SW480 (cell line): Measurements from ENCODE around the gene C1orf21.

Experiments
- DNase-seq: peaks from one replicate; pipeline ENCODE4 v3.0.0-alpha.2; 2016; ENCODE audit warnings: low spot score

Gene C1orf21

GRCh38 chr1:184447651-184448185 lies 60.9 kb downstream of the C1orf21 start:
- DNase-seq = no peak

- DNase-seq = no peak
Observed at GRCh38 chr1:184449916-184450315, 63.1 kb downstream of the C1orf21 start.

- no peak for DNase-seq
Observed at GRCh38 chr1:184455786-184456185, 69.0 kb downstream of the C1orf21 start.

- no peak for DNase-seq
Observed at GRCh38 chr1:184456189-184456588, 69.4 kb downstream of the C1orf21 start.

DNA sequence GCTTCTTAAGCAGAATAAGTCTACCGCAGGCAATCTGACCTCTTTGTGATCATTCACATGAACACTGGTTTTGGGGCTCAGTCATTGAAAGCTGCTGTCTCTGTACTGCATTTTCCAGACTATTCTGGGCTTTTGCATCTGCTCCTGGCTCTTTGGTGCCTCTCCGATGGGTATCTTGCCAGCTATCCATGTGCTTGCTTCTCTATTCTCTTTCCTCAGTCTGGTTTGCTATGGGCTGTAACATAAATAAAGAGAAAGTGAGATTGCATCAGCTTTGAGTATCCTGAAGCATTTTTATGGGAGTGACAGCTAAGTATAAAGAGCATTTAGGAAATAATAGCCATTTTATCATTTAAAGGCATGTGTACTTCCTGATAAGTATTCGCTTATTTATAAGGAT lies 70.7 kb downstream of the C1orf21 start:
- DNase-seq = no peak

DNA sequence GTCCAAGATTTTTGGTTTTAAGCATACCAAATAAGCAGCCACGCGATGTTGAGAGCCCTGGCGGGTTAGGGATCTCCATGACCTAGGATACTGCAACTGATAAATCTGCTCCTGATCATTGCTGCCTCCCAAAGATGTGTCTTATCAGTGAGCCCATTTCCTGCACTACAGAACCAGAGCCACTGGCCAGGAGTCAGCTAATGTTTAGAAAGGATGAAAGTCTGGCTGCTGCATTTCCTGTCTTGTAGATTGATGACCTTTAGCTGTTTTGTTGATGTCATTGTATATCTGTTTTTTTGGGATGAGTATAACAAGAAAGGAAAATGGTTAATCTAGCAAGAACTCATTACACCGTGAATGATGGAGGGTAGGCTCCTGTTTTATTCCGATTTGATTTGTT lies 74.5 kb downstream of the C1orf21 start:
- DNase-seq = no peak

- no peak for DNase-seq
Observed at GRCh38 chr1:184462155-184462554, 75.3 kb downstream of the C1orf21 start.

DNA sequence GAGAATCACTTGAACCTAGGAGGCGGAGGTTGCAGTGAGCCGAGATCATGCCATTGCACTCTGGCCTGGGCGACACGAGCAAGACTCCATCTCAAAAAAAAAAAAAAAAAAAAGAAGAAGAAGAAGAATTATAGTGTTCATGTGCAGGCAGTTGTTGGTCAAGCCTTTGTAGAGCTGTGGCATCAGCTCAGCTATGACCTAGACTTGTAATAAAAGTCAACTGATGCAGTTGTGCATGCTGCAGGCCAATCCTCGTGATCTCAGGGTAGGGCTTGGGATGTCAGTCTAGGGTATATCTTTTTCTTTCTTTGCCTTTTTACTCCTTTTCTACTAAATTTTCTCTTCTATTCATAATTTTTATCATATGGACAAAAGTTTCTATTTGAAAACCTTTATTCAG lies 76.2 kb downstream of the C1orf21 start:
- DNase-seq = no peak

GRCh38 chr1:184463680-184464079 lies 76.9 kb downstream of the C1orf21 start:
- DNase-seq = no peak

DNA sequence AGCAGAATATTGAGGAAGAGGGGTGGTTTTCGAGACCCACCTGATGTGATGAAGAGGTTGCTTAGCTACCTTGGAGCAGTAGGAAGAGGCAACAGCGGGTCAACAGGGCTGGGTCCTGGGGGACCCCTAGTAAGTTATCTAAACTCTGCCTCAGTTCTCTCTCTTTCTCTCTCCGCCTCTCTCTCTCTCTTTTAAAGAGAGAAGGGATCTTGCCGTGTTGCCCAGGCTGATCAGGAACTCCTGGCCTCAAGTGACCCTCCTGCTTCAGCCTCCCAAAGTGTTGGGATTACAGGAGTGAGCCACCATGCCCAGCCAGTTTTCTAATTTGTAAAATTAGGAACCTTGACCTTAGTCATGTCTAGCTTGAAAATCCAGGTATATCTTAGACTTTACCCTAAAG lies 77.9 kb downstream of the C1orf21 start:
- DNase-seq = no peak

DNA sequence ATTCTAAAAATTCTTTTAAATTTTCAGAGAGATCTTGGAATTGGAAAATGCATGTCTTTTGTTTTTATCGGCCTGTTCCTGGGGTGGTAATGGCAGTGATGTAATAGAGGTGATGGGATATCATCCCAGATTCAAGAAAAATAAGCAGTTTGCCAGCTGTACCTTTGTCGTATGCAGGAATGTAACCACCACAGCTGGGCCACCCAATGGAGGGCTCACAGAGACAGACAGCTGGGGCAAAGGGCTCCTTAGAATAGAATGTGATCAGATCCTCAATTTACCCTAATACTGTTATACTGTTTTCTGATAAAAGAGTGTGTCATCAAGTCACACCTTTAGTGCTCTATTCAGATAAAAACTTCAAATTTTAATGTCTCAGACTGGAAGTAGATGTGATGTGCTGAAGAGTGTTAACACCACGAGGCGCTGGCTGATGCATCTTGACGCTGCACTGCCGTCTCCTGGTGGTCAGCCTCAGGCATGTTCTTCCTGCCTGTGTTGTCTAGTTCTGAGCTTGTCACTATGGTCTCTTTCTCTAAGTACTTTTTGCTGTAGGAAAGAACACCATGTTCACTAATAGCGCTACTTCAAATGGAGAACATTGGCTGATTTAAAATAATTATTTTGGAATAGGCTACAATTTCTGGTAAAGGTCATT lies 78.8 kb downstream of the C1orf21 start:
- no peak for DNase-seq

DNA sequence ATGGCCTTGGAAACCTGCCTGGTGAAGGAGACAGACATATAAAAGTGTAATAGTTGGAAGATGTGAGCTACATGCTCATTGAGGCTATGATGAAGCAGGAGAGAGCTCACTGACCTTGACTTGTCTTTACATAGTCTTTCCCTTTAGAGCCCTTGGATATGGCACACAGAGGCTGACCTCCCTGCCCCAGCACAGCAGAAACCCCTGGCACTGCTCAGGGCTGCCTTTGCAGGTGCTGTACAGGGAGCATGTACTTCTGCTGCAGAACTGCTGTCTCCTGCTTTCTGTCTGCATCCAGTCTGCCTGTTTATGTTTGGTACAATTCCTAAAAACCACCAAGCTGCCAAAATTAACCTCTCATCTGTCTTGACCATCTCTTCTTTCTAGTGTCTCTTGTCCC lies 80.5 kb downstream of the C1orf21 start:
- DNase-seq = no peak

- DNase-seq = no peak
Observed at GRCh38 chr1:184469396-184469795, 82.6 kb downstream of the C1orf21 start.

DNA sequence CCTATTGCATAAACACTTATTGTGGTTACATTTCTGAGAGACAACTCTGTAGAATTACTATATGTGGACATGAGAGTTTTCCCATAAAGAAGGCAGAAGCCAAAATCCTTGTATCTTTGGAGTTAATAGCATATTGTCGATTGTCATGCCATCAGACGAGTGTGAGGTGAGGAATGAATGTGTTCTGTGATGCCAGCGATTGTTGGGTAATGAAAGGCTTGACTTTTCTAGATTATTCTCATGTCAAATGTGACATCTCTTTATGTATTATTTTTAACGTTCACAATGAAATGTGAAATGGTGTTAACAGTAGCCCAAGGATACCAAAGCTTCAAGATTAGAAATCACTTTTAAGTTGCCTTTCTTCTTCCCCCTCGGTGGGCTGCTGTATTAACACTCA lies 84.9 kb downstream of the C1orf21 start:
- no peak for DNase-seq

DNA sequence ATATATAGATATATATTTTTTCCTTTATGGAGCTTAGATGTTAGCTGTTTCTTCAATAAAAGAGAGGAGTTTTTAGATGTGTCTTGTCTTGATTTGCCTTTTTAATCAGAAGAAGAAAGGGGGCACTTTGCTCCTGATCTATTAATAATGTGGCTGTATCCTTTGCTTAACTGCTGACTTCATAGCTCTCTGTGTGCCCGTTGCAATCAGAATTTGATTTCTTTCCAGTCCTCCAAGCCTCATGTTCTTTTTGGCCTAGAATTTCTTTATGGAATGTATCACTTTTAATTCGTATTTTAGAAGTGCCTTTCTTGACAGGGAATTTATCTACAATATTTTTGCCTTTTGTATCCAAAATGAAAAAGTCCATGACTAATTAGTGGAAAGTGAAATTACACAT lies 85.3 kb downstream of the C1orf21 start:
- no peak for DNase-seq

DNA sequence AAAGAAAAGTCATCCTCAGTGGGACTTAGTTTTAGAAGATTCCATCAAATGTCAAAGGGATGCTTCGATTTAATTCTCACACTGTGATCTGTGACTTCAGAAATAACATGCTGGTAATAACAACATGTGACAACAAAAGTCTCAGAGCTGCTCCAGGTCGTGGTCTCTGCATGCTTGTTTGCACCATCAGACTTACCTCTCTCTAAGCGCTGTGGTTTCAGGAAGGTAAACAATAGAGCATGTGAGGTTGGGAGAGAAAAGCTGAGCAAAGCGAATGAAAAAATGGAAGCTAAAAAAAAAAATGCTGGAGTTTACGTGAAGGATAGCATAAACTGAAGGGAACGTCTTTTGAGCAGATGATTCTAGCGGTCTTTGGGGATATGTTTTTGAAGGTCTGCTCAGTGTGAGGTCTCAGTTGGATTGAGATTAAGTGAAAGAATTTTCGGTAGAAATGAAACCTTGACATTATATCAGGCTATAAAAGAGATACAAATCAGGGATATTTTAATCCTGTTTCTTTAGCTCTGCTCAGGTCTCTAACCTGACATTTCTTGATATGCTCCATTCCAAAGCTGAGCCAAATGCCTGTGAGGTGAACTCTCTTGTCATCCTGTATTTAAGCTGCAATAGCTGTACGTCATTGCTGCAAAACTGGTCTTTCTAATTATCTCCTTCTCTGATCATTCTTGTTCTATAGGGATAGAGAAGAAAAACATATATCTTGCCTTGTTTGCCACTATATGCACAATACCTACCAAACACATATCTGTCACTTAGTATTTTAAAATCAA lies 86.5 kb downstream of the C1orf21 start:
- DNase-seq = no peak

DNA sequence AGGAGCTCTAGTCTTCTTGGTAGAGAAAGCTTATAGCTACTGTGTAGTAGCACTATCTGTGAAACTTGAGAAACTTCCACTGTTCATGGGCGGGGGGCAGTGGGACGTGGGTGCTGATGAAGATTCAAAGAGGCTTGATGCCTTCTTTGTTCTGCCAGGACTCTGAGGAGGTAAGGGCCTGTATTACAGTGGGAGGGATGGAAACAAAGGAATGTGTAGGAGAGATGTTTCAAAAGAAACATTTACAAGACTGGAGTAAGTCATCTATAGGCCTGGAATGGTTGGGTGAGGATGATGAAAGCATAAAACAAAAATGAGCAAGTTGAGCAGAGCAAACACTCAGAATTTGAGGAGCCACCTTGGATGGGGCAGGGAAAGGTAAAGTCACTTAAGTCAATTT lies 89.4 kb downstream of the C1orf21 start:
- DNase-seq = no peak

- DNase-seq = no peak
Observed at GRCh38 chr1:184479435-184480167, 92.8 kb downstream of the C1orf21 start.

DNA sequence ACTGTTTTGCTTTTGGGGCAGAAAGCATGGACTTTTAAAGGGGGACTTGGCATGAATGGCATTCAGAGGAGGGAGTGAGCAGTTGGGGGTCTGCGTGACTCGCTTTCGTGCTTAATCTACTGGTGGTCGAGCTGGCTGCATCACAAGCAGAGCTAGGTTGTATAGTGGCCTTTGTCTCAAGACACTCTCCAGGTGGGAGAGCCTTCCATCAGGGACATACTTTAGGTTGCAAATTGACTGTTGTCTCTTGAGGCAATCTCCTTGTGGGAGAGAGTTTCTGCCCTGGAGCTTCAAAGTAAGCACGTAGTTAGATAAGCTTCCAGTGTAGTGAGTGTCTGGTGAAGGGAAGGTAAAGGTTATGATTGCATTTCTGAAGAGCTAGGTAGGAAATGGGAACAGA lies 93.9 kb downstream of the C1orf21 start:
- DNase-seq = no peak

GRCh38 chr1:184482136-184482535 lies 95.3 kb downstream of the C1orf21 start:
- no peak for DNase-seq

DNA sequence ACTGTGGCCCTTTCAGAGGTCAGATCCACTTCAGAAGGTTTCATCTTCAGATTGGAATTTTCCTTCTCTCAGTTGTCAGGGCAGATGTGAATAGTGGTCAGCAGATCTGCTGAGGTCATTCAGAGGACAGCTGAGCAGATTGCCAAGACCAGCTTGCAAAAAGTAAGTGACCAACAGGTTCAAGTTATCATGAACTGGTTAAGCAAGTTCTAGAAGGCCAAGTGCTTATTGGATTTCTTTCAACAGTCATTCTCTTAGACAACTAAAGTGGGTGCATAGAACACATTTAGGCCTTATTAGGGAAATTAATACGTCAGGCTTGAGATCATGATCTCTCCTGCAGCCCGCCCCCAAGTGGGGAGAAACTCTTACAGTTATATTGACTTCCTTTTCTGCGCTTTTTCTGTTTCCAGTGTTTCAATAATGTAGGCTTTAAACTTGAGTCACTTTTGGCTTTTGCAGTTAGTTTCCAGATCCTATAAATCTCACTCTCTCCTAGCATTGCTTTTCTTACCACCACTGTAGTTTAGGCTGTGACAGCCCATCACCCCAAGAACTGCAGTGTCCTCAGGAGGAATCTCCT lies 96.4 kb downstream of the C1orf21 start:
- no peak for DNase-seq
